GM18511 (cell line): ENCODE results near the gene HAAO.

Source experiments
- ATAC-seq: cut with Tn5 transposase; IDR thresholded peaks from one replicate; pipeline ENCODE4 v1.9.1; 2021; ENCODE audit warnings: mild to moderate bottlenecking, moderate library complexity; ENCODE audit not compliant: unreplicated experiment

HAAO gene

DNA sequence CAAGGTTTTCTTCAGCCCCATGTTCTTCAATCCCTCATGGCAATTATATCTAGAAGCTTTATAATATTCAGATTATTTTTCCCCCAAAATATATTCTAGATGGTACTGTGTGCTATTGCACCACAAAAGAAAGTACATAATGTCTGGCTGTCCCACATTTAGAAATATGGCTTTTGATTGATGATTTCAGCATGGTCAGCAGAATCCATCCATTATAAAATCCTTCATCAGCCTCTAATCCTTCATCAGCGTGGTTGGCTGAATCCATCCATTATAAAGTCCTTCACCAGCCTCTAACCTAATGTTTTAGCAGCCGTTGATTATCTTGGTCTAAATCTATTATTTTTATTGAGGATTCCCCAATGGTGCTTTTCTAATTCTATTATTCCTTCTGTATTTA lies 23.3 kb upstream of the HAAO start:
- no peak for ATAC-seq

DNA sequence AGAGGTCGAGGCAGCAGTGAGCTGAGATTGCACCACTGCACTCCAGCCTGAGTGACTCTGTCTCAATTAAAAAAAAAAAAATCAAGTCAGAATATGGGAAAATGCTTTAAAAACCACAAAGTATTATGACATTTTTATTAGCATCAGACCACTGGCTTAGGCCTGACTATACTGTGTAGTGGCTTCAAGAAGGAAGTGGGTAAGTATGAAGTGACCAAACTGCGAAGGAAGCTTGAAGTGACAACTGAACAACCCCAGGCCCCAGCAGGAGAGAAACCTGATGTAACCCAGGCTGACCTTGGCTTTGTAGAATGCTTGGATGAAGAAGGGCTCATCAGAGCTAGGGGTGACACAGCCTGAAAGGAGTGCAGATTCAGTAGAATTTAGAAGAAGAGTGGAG lies 21.4 kb upstream of the HAAO start:
- no peak for ATAC-seq

DNA sequence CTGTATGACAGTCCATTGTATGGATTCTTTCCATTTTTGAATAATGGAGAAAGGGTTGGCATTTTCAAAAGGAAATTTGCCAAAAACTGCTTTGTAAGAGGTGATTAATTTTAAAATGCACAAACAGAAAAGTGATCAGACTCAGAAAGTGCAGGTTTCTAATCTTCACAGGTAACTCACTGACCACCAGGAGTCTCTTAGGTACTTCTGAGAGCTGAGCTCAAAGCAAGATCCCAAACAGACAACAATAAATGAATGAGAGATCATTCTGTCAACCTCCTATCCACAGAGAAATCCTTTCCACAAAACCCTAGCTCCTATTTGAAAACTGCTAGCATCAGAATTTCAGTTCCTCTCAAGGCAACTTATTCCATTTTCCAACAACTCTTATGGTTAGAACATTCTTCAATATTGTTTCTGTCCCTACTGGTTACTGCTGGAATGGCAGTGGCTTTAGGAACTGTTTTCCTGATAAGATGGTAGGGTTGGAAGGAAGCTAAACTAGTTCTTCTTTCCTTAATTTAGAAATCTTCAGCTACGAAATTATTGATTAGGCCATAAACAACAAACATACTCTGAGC lies 20.6 kb upstream of the HAAO start:
- no peak for ATAC-seq

DNA sequence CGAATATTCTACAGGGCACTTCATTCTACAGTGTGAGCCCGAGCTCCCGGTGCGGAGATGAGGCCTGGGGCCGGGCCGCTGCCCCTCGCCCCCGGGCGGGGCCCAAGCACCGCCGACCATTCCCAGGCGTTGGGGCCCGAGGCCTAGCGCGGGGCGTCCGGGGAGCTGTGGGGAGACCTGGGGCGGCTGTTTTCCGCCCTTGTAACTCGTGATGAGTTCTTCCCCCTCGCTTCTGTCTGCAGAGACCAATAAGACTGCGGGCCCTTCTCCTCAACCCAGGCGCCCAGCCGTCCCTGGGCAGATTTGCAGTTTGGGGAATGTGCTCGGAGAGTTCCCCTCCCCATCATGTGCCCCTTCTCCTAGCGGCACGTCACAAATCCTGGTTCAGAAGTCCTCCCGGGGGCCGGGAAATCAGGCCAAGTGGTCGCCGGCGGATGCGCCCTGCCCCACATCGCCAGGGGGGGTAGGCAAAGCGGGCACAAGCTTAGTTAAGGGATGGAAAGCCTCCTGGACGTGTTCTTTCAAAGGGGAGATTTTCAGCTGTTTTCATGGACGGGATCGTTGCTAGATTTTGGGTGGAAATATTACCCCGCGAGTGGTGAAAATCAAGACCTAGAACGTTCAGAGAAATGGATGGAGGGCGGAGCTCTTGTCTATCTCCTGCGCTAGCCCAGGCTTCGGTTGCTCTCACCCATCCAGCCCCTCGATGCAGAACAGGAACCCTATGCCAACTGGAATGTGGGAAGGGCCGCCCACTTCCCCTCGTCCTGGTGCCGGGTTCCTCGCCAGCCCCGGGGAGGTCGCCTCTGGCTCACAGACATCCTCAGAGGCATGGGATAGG lies 18.8 kb upstream of the HAAO start:
- ATAC-seq = peak; percentile 14

DNA sequence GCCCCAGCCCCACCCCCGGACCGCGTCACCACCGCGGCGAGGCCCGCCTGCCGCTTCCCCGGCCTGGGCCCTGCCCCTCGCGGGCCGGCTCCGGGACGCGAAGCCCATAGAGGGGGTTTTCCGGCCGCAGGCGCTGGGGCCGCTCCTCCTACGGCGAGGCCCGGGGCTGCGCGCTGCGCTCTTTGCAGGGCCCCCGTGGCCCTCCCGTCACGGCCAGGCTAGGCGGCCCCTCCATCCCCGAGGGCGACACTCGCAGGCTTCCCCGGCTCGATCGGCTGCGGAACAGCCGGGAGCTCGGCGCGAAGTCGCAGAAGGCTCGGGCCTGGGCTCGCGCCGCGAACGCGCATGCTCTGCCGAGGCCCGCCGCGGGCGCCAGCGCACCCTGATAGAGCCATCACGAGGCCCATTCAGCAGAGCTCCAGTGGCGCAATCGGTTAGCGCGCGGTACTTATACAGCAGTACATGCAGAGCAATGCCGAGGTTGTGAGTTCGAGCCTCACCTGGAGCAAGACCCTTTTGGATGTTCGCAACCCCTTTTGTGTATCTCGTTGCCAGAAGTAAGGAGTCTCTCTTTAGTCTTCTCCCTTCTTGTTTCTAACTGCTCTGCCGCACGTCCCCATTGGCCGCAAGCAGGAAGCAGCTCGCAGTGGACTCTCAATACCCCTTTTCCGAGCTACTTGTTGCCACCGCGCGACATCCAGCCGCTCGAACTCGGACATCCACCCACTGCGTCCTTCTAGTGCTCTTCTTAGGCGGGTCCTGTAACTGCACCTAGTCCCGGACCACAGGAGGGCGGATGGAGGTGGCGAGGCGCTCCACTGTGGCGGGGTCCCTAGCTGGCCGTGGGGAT lies 18.0 kb upstream of the HAAO start:
- peak; percentile 73 for ATAC-seq

DNA sequence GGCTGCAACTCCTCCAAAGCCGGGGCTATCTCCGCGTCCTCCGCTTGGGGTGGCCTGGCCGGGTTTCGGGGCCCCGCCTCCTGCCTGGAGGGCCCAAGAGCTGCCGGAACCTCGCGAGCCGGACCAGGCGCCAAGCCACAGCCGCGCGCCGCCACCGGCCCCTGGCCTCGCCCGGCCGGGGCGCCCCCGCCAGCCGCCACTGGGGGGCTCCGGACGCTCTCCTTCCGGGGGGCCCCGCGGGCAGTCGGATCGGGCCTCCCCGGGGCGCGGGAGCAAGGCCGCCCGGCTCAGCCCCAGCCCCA lies 17.4 kb upstream of the HAAO start:
- peak; percentile 60 for ATAC-seq

DNA sequence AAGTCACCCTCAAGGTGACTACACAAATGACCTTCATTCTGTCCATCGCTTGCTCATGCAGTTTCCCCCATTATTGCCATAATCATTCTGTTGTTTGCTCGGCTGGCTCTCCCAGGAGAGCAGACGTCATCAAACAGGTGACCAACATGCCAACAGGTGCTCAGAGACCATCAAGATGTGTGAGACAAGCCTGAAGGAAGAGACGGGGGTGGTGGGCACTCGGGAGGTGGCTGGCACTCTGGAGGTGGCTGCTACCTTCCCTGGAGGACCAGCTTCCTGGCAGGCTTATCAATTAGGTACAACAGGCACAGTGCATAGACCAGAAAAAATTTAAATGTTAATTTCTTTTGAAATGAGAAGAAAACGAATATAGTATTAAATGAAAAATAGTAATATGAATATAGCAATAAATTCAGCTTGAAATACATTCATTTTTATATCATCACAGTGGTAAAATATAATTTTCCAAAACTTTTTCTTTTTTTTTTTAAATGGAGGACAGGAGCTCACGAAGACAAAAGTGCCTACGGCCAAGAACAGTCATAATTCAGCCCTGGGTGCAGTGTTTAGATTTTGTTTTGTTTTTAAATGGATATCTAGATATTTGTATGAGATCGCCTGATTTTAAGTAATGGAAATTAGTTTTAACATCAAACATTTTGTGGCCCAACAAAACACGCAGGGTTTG lies 16.9 kb upstream of the HAAO start:
- no peak for ATAC-seq

DNA sequence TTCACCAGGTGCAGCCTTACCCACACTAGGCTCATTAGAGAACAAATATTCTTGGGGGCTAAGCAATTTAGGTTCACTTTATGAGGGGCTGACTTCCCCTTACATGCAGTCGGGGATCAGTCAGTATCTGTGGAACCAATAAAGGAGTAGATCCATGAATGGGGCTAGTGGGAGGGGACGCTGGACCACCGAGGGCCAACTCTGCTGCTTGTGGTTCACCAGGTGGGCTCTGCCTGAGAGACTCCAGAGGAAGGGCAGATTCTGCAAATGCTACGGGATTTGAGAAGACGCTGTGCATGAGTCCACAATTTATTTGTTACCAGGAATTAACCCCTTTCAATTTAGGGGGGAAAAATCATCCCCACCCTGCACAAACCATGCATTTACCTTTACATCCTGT lies 15.9 kb upstream of the HAAO start:
- ATAC-seq = no peak

DNA sequence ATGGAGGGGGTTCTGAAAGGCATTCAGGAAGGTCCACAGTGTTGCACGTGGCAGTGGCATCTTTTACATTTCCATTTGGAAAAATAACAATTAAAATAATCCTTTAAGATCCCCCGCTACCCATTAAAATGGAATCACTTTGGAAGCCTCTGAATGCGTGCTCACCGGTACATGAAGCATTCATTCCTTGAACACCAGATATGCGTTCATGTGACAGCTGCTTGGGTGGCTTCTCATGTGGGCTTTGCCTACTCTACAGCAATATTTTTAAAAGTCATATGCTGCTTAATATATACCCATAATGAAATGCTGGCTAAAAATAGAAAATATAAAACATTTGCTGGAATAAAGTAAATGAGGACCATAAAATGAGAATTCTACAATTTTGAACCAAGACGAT lies 14.4 kb upstream of the HAAO start:
- ATAC-seq = no peak

DNA sequence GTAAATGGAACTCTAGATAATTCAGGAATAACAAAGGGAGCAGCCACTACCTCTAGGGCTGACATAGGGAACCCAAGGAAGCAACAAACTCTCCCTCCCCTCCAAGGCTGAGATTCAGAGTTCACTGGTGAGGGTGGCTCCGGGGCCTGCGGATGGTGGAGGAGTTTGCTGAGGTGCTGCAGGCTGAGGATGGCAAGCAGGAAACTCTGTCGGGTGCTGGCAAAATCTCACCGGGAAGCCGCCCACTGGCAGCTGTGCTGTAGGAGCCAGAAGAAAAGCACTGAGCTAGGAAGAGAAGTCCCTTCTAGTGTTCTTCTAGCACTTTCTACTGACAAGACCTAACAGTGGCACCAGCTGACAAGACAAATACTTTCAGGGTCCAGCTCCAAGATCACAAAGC lies 12.5 kb upstream of the HAAO start:
- no peak for ATAC-seq

DNA sequence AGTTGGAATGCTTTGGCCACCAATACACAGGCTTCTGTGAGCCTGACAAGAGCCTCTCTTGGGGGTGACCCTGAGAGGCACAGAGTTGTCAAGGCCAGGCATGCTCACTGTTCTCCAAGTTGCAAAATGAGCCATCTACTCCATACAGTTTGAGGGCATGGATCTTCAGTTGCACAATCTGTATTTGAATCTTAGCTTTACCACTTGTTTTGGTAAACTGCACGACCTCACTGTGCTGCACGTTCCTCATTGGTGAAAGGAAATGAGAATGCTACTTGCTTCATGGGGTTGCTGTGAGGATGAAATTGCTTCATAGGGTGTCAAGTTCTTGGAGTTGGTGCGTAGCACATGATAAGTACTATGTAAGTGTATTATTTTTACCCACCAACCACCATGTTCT lies 12.0 kb upstream of the HAAO start:
- ATAC-seq = no peak

DNA sequence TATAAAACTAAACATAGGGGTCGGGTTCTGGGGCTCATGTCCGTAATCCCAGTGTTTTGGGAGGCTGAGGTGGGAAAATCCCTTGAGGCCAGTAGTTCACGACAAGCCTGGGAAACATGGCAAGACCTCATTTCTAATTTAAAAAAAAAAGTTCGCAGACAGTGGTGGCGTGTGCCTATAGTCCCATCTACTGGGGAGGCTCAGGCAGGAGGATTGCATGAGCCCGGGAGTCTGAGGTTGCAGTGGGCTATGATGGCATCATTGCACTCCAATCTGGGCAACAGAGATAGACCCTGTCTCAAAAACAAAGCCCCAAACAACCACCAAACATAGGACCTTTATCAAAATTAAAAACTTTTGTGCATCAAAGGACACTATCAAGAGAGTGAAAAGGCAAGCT lies 9.8 kb upstream of the HAAO start:
- ATAC-seq = no peak

DNA sequence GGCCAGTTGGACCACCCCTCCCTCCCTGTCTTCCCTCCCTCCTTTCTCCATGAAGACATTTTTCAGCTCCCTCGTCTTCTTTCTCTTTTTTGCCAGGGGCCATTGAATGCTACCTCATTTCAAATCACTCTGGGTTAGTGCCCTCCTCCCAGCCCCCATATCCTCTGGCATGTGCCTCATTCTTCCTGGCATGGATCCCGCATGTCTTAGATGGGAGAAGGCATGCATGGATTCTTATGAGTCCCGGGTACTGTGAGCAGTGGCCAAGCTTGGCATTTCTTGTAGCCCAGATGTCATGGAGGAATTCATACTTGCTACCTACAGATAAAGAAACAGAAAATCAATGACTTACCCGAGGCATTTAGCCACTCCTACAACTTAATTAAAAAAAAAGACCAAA lies 9.0 kb upstream of the HAAO start:
- ATAC-seq = no peak

DNA sequence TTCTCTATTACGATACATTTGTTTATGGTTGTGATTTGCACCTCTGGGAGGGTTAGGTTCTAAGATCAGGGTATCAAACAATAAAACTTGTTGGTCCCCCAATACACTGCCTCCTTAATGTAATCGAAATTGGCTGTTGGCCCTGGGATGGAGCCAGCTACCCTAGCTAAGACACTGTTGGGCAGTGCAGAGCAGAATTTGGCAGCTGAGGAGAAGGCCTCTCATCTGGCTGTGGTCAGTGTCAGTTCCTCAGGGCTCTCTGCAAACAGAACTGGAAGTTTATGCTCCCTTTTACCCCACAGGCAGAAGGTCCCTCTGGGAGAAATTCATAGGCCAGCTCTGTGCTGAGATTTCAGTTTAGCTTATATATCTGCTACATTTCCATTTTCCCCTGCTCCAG lies 8.6 kb upstream of the HAAO start:
- no peak for ATAC-seq

DNA sequence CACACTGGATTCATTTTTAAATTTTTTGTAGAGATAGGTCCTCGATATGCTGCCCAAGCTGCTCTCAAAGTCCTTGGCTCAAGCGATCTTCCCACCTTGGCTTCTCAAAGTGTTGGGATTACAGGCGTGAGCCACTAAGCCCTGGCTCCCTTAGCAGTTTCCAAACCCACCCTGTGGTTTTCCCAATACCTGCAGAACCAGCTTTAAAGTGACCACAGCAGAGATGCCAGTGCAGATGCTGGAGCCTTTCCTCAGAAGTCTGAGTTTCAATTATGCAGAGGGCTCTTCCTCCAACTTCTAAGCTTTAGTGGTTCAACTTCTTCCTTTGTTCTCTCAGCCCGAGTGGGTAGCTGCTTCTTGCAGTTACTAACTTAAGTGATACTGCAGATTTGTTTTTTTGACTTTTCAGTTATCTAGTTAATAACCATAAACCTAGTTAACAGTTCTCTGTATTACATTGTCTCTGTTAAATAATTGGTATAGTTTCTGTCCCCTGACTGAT lies 8.1 kb upstream of the HAAO start:
- no peak for ATAC-seq

DNA sequence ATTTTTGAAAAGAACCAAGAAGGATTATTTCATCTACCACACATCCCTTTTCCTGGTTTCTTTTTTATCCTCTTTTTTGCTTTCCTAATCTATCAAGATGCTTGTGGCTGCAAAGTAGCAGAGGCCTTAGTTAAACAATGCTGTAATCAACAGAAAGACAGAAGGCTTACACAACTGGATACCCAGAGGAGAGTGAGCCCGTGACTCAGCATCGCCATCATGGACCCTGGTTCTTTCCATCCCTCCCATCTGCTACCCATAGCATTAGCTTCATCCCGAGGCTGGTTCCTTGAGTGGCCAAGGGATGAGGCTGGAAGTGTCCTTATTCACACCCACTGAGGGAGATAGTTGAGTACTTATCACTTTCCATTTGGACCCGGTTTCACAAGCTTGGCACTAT lies 7.5 kb upstream of the HAAO start:
- ATAC-seq = no peak

DNA sequence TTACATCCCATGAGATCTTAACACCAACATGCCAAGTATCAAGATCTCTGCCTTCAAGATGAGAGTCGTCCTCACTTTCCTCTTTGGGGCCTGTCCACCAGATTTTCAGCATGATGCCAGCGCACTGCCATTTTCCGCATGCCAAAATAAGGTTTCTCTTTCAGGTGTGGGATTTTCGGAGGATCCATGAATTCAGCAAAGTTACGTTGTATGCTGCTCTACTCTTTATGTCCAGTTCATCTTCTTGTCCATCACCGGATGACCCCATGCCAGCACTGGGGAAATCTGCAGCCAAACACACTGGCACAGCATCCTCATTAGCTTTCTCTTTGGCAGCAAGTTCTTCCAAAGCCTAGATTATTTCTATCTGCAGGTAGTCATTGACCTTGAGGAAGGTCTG lies 4.9 kb upstream of the HAAO start:
- ATAC-seq = no peak

DNA sequence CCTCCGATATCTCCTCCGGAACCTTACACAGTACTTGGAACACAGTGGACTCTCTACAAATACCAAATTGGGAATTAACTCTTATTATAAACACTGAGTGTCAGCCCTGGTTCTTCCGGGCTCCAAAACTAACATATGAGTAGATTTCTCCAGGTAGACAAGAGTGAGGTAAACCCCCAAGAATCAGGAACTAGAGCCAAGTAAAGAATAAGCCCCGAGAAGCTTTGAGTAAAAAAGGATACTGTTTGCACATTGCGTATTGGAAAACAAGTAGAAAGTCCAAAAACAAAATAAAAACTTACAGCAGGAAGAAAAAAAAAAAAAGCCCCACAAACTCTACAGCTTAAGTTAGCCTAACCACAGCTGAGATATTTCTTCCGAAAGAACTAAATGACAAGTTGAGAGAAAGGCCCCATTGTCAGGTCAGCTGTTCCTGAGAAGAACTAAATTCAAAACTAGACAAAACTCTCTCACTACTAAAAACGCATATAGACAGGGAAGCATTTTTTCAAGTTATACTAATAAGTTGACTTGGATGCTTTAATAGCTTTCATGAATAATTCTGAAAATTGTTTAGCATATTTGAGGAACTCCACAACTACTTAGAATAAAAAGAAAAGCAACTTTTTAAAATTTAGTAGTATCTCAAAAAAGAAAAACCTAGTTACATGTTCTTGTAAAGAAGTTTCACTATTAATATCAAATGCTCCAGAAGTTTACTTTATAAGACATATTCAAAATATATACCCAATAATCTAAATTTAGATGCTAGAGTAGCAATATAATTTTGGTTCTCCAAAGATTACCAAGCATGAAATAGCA lies 4.3 kb upstream of the HAAO start:
- ATAC-seq = peak; percentile 48

DNA sequence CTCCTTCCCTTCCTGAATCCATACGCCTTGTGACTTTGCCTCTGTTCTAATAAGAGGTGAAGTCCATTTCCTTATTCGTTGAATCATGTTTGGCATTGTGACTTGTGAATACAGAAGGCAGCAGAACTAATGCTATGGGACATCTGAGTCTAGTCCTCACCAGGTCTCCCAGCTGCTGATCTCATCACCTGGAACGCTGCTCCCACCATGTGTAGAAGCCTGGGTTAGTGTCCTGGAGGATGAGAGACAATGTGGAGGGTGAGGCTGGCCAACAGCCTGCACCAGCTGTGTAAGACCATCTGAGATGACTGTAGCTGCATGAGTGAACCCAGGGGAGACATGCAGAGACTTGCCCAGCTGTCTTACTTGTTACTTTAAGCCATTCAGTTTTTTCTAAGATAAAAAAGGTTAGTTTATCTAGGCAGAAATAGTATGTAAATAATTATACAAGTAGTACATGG lies 3.5 kb upstream of the HAAO start:
- ATAC-seq = peak; percentile 47

DNA sequence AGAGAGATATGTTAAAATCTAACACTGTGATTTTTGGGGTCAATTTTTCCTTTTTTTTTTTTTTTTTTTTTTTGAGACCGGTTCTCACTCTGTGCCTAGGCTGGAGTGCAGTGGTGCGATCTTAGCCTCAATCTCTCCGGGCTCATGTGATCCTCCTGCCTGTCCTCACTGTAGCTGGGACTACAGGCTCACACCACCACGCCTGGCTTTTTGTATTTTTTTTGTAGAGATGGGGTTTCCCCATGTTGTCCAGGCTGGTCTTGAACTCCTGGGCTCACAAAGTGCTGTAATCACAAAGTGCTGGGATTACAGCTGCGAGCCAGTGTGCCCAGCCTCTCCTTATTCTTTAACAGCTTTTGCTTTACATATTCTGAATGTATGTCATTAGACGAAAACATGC lies 2.9 kb upstream of the HAAO start:
- ATAC-seq = no peak
